ENCODE measurements around the gene KIF5A. TPM values are rescaled to one million over a fixed set of nuclear protein-coding genes. Genes with fewer than 3 reads are reported as not detected.

KIF5A gene
- total RNA-seq, 1 experiment from 2014 or later: 0.30 TPM

- no peak for DNase-seq (ENCODE audit: low read depth)
Observed at GRCh38 chr12:57519796-57520052, 30.1 kb upstream of the KIF5A start.

DNA sequence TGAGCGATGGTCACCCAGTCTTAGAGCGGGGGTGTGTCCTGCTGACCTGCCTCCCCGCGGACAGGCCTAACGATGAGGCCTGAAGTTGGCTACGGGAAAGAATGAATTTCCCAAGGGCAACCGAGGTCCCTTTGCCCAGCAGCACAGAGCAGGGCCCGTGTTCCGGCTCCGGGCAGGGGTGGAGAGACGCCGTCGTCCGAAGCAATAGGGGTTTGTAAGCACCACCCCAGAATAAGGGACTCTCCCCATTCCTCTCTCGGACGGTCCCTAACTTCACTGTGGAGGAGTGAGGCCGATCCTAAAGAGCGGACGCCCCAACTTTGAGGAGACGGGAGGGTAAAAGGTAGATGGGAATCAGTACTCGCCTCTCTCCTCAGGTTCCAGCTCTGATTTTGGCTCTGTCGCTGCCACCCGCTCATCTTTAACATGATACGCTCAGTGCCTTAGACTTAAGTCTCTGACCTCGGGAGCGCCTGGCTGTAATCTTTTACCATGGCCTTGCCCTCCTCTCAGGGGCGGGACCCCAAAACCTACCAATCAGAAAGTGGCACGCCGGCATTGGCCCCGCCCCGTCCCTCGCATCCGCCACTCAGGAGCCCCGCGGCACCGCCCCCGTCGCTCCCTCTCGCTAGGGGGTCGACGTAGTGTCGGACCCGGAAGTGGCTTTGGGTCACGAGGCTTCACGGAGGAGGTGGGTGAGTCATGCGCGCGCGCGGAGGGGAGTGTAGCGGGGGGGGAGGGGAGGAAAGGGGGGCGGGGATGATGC lies 29.6 kb upstream of the KIF5A start, which contains the start of gene DDIT3:
DDIT3 (minus strand) TSS at position 462 of the 766 bp plus-strand sequence. CDS start 3,108 bp downstream, outside the sequence.
- peak; percentile 98 for DNase-seq (ENCODE audit: low read depth)

GRCh38 chr12:57521525-57522010 lies 28.3 kb upstream of the KIF5A start:
- no peak for DNase-seq (ENCODE audit: low read depth)

DNA sequence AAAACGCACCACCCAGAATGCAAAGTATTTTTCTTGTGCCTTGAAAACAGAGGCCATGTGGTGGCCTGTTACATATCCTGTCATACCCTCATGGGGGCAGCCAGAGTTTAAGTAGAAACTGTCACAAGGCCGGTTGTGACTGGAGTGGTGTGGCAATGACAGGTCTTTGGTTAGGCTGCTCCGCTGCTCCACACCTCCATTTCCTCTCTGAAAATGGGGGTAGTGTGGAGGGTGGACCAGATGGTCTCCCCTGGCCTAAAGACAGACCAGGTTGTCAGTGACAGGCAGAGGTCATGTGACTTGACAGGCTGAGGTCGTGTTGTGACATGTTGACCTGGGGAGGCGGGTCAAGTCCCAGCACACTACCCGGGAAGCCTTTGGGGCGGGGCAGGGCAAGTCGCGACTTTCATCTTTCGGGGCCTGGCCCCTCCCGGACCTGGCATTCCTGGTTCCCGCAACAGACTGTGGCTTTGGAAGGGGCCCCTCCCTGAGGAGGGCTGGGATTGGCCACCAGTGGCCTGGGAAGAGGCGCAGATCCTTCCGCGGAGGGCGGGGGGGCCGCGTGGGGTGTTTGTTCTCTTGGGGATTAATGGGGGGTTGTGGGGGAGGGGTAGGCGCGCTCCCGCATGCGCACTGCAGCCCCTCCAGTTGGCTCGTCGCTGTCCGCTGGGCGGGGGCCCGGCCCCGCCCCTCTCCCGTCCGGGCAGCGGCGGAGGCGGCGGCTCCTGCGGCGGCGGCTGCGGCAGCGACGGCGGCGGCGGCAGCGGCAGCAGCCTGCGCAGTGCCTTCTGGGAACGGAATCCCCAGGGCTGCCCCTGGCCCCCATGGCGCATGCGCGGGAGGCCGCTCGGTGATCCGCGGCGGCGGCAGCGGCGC lies 27.6 kb upstream of the KIF5A start, which contains the start of gene MBD6:
MBD6 (plus strand) TSS at position 814 of the 876 bp plus-strand sequence. CDS start 1,480 bp downstream, outside the sequence.
- peak; percentile 90 for DNase-seq (ENCODE audit: low read depth)

- peak; percentile 43 for DNase-seq (ENCODE audit: low read depth)
Observed at GRCh38 chr12:57522887-57523705, 26.7 kb upstream of the KIF5A start.

DNA sequence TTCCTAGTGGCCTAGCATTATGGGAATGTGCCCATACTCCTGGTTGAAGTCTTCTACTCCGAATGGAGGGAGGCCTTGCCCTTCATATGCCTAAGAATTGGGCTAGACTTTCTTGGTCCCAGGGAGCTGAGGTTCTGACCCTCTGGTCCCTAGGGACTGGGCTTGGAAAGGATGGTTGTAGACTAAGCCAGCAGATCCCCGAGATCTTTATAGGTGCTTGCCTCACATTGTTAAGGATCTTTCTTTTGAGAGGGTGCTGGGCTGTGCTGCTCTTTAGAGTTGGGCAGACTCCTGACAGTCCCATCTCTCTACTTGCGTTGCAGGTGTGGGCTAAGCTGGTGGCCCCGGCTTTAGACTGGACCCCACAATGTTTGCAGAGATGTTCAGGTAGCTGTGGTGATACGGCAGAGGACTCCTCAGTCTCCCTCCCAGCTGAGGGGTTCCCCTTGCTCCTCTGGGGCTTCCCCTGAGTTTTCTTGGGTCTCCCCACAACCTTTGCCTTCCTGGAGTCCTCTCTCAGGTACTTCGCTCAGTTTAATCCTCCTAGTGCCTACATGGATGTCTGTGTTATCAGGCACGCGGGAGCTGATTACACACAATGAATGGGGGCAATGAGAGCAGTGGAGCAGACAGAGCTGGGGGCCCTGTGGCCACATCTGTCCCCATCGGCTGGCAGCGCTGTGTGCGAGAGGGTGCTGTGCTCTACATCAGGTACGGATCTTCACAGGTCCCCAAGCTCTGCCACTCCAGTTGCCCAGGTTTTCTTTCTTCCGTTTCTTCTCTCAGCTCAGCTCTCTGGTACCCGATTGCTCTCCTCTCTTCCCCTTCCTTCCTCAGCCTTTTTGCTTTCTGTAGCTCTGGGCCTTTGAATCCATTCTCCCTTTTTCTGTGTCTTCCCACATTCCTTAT lies 25.9 kb upstream of the KIF5A start:
- no peak for DNase-seq (ENCODE audit: low read depth)

DNA sequence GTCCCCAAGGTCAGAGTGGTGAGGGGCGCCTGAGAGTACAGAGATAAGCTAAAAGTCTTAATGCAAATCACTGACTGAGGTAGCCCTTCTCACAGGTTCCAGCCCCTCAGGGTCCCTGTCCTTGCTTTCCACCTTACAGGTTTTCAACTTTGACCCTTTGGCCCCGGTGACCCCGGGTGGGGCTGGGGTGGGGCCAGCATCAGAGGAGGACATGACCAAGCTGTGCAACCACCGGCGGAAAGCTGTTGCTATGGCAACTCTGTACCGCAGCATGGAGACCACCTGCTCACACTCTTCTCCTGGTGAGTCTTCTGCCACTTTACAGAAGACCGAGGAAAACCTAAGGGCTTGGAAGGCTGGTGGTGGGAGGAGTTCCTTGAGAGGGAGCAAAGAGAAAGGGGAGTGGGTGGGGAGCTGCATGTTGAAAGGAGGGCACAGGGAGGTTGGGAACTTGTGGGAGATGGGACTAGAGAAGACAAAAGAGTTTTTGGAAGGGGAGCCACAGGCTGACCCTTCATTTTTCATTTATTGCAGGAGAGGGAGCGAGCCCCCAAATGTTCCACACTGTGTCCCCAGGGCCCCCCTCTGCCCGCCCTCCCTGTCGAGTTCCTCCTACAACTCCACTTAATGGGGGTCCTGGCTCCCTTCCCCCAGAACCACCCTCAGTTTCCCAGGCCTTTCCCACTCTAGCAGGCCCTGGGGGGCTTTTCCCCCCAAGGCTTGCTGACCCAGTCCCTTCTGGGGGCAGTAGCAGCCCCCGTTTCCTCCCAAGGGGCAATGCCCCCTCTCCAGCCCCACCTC lies 24.8 kb upstream of the KIF5A start:
- DNase-seq (ENCODE audit: low read depth): no peak

- DNase-seq (ENCODE audit: low read depth): no peak
Observed at GRCh38 chr12:57525615-57526383, 24.0 kb upstream of the KIF5A start.

DNA sequence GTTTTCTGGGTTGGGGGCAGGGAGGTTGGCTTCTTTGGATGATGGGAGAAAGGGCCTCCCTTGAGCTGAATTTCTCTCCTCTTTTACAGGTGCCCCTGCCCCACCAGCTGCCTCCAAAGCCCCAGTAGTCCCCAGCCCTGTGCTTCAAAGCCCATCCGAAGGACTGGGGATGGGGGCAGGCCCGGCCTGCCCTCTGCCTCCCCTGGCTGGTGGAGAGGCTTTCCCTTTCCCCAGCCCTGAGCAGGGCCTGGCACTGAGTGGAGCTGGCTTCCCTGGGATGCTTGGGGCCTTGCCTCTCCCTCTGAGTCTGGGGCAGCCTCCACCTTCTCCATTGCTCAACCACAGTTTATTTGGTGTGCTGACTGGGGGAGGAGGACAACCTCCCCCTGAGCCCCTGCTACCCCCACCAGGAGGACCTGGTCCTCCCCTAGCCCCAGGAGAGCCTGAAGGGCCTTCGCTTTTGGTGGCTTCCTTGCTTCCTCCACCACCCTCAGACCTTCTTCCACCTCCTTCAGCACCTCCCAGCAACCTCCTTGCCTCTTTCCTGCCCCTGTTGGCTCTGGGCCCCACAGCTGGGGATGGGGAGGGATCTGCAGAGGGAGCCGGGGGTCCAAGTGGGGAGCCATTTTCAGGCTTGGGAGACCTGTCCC lies 23.2 kb upstream of the KIF5A start:
- no peak for DNase-seq (ENCODE audit: low read depth)

- DNase-seq (ENCODE audit: low read depth): no peak
Observed at GRCh38 chr12:57527184-57527583, 22.7 kb upstream of the KIF5A start.

DNA sequence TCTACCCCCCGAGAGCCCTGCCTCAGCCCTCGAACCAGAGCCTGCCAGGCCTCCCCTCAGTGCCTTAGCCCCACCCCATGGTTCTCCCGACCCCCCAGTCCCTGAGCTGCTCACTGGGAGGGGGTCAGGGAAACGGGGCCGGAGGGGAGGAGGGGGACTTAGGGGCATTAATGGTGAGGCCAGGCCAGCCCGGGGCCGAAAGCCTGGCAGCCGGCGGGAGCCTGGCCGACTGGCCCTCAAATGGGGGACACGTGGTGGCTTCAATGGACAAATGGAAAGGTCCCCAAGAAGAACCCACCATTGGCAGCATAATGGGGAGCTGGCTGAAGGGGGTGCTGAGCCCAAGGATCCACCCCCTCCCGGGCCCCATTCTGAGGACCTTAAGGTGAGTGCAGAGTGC lies 21.7 kb upstream of the KIF5A start:
- no peak for DNase-seq (ENCODE audit: low read depth)

DNA sequence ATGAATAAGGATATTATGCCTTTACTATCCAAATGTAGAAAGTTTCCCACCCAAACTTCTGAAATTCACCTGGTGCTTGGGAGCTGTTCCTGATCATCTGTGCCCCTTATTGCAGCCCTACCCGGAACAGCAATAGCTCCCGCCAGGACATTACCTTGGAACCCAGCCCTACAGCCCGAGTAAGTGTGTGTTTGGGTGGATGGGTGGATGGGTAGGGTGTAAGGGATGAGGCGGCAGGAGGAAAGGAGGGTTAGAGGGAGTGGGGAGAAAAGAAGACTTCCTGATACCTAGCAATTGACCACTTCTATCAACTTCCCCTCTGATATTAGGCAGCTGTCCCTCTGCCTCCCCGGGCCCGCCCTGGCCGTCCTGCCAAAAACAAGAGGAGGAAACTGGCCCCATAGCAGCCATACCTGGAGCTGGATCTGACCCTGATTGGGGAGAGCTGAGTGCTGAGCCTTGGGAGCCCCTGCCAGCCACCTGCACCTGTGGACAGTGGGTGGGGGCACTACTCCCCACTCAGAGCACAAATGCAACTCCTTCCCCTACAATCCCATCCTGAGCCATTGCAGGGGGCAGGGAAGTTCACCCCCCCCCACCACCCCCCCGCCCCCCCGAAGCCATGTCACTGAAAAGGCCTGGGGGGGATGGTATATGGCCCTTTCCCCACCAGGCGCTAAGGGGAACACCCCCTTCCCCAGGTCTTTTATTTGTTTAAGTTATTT lies 20.9 kb upstream of the KIF5A start:
- no peak for DNase-seq (ENCODE audit: low read depth)

DNA sequence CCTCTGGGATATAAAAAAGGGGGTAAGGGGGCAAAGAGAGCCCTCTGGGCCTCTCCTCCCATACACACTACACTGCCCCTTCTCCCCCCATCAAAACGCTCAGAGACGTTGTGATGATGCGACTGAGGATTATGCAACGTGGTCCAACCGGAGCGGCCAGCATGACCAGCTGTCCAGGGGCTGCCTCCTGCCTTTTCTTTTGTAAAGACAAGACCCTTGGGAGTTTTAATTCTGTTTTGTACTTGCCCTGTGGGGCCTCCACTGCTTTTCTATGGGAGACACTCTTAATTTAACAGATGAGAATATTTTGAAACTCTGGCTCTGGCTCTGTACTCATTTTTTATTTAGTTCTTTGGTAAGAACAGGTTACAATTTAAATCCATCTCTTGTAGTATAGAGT lies 20.0 kb upstream of the KIF5A start:
- no peak for DNase-seq (ENCODE audit: low read depth)

DNA sequence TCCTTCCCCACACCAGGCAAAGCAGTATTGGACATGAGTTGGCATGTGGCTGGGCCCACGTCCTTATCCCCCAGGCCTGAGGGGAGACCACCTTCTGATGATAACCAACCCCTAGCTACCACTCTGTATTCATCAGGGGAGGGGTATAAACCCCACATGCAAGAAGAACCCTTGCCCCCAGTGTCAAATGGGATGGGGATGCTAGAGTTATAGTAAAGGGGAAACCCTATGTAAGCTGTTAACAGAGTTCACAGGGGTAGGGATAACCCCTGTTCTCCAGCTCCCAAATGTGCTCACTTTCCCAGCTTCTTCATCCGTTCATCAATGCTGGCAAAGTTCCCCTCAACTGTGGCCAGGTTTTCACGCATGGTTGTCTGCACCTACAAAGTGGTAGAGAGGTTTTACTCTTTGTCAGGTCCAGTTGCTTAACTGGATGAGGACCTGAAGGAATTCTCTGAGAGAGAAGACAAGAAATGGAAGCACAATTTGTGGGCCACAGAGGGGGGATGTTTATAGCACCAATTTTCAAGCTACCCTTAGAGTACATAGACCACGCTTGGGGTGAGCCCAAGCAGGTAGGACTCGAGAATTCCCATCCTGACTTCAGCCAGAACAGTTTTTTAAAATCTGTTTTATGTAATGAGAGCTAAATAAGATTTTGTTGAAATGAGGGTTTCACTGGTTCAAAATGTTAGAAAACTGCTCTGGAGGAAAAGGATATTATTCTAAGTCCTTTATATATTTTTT lies 19.3 kb upstream of the KIF5A start:
- no peak for DNase-seq (ENCODE audit: low read depth)

DNA sequence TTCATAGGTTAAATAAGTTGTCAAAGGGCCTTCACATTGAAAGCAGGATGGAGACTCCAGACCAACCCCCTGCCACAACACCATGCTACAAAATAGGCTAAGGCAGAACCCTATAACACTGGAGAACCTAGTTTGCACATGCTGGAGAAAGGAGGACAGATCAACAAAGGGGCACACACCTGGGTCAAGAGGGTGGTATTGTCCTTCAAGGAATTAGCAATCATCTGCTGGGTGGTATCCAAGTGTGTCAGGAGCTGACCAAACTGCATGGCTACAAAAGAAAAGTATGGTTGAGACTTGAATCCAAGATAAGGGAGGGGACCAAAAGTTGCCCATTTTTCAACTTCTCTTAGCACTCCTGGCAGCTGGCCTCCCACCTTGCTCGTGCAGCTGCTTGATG lies 18.0 kb upstream of the KIF5A start:
- no peak for DNase-seq (ENCODE audit: low read depth)

DNA sequence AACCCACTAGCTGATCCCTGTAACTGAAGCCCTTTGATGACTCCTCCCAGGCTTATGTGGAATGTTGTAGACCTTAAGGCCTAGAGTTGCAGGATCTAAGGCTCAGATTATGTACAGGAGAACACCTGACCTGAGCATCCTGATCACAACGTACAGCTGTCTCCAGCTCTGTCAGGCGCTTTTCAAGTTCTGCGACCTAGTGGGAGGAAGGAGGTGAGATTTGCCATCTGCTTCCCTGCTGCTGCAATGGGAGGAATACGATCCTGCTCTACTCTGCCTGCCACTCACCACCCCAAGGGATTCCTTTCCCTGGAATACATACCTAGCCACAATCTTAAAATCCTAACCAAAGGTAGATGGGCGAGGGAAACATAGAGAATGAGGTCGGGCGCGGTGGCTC lies 16.7 kb upstream of the KIF5A start:
- DNase-seq (ENCODE audit: low read depth): no peak

DNA sequence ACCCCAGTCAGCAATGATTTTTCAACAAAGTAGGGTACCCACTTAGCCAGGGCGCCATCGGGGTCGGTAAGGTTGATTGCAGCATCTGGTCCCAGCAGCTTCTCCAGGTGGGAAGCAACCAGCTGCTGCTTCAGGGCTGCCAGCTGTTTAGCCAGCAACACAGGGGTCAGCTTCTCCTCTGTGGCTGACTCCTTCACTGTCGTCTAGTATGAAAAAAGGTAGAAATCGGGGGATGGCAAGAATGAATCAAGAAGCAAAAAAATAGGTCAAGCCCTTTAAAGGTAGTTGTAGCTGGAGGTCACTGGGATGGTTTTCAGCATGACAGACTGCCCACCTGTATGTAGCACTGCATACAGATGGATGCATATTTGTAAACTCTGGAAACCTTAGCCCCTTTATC lies 15.6 kb upstream of the KIF5A start:
- DNase-seq (ENCODE audit: low read depth): no peak

Measured in M059J (cell line).